GM23338 (cell line): ENCODE results near the gene TMEM217. TPM values are rescaled to one million over a fixed set of nuclear protein-coding genes. Genes with fewer than 3 reads are reported as not detected.
A peak's percentile ranks its signal among the peaks of the same experiment; 100 is the strongest.

Experiments used
- ATAC-seq: fragments of 200-7000 bp; cut with Tn5 transposase; 3 replicates; pipeline ENCODE4 v1.9.1; 2020
- DNase-seq: peaks from one replicate; pipeline ENCODE4 v3.0.0-alpha.2; 2015; ENCODE audit warnings: low spot score
- H2AFZ ChIP-seq: fragments of 200-600 bp; sonication (generic); 2 replicates; pipeline ENCODE4 v1.8.0; 2016; ENCODE audit warnings: antibody characterized with exemption, mild to moderate bottlenecking, moderate library complexity
- H3F3A ChIP-seq: fragments of 200-600 bp; sonication (generic); replicated peaks from 2 replicates; pipeline ENCODE4 v1.8.0; 2017; ENCODE audit warnings: antibody characterized with exemption, mixed run types, low read depth
- H3K27ac ChIP-seq: fragments of 200-600 bp; sonication (generic); 2 replicates; pipeline ENCODE4 v1.6.1; 2016; ENCODE audit warnings: low read depth
- H3K27me3 ChIP-seq: fragments of 200-600 bp; sonication (generic); 2 replicates; pipeline ENCODE4 v1.8.0; 2016; ENCODE audit warnings: mild to moderate bottlenecking, mixed run types, moderate library complexity; ENCODE audit not compliant: insufficient read depth
- H3K36me3 ChIP-seq: fragments of 200-600 bp; sonication (generic); 2 replicates; pipeline ENCODE4 v1.8.0; 2016; ENCODE audit warnings: mild to moderate bottlenecking; ENCODE audit not compliant: insufficient read depth
- H3K4me1 ChIP-seq: fragments of 200-600 bp; sonication (generic); 2 replicates; pipeline ENCODE4 v1.8.0; 2016; ENCODE audit warnings: mild to moderate bottlenecking, moderate library complexity; ENCODE audit not compliant: insufficient read depth
- H3K4me2 ChIP-seq: fragments of 200-600 bp; sonication (generic); 2 replicates; pipeline ENCODE4 v1.7.1; 2017; ENCODE audit warnings: mixed run types
- H3K4me3 ChIP-seq: fragments of 200-600 bp; sonication (generic); 2 replicates; pipeline ENCODE4 v1.6.1; 2016; ENCODE audit warnings: mixed run types
- H3K79me2 ChIP-seq: fragments of 200-600 bp; sonication (generic); replicated peaks from 2 replicates; pipeline ENCODE4 v1.8.0; 2017; ENCODE audit warnings: mild to moderate bottlenecking; ENCODE audit not compliant: insufficient read depth
- H3K9me2 ChIP-seq: fragments of 200-600 bp; sonication (generic); 2 replicates; pipeline ENCODE4 v1.8.0; 2017; ENCODE audit not compliant: insufficient read depth
- H4K20me1 ChIP-seq: fragments of 200-600 bp; sonication (generic); replicated peaks from 2 replicates; pipeline ENCODE4 v1.8.0; 2017; ENCODE audit warnings: mild to moderate bottlenecking; ENCODE audit not compliant: insufficient read depth
- H3K27ac Mint-ChIP-seq: 2 replicates; pipeline ENCODE4 v1.8.0; 2020; ENCODE audit warnings: inconsistent platforms, mild to moderate bottlenecking, moderate library complexity, mixed read lengths
- H3K27me3 Mint-ChIP-seq: 3 replicates; pipeline ENCODE4 v1.8.0; 2022; ENCODE audit warnings: low read depth, mild to moderate bottlenecking, moderate library complexity, mixed read lengths, inconsistent platforms; ENCODE audit not compliant: insufficient read depth, poor library complexity
- H3K36me3 Mint-ChIP-seq: 3 replicates; pipeline ENCODE4 v1.8.0; 2021; ENCODE audit warnings: low read depth, mild to moderate bottlenecking, inconsistent platforms, moderate library complexity, mixed read lengths
- H3K4me1 Mint-ChIP-seq: 3 replicates; pipeline ENCODE4 v1.8.0; 2020; ENCODE audit warnings: mild to moderate bottlenecking, inconsistent platforms, mixed read lengths
- H3K4me3 Mint-ChIP-seq: 3 replicates; pipeline ENCODE4 v1.8.0; 2021; ENCODE audit warnings: moderate library complexity, mild to moderate bottlenecking, inconsistent platforms, mixed read lengths
- H3K9me3 Mint-ChIP-seq: 3 replicates; pipeline ENCODE4 v1.8.0; 2020; ENCODE audit warnings: moderate library complexity, mild to moderate bottlenecking, inconsistent platforms, mixed read lengths
- EZH2 ChIP-seq: fragments of 200-600 bp; sonication (generic); IDR thresholded peaks from one replicate; pipeline ENCODE4 v1.8.0; 2017; ENCODE audit warnings: antibody characterized with exemption, mild to moderate bottlenecking, low read depth; ENCODE audit not compliant: unreplicated experiment
- EZH2phosphoT487 ChIP-seq: fragments of 200-600 bp; sonication (generic); IDR thresholded peaks from one replicate; pipeline ENCODE4 v1.8.1; 2018; ENCODE audit warnings: antibody characterized with exemption; ENCODE audit not compliant: unreplicated experiment
- JUNB ChIP-seq: IDR thresholded peaks from one replicate; pipeline ENCODE4 v1.6.1; 2016; ENCODE audit warnings: antibody characterized with exemption; ENCODE audit not compliant: unreplicated experiment
- NANOG ChIP-seq: IDR thresholded peaks from 2 replicates; pipeline ENCODE4 v1.6.1; 2016; ENCODE audit warnings: antibody characterized with exemption, borderline replicate concordance
- POLR2AphosphoS5 ChIP-seq: IDR thresholded peaks from 2 replicates; pipeline ENCODE4 v1.6.1; 2016; ENCODE audit warnings: antibody characterized with exemption, low read depth
- STAT1 ChIP-seq: IDR thresholded peaks from one replicate; pipeline ENCODE4 v1.6.1; 2016; ENCODE audit warnings: antibody characterized with exemption; ENCODE audit not compliant: unreplicated experiment
- ZNF114 ChIP-seq: fragments of 250-450 bp; sonication (Bioruptor Pico); IDR thresholded peaks from 2 replicates; pipeline ENCODE4 v1.5.0; 2020; ENCODE audit warnings: mild to moderate bottlenecking, moderate library complexity
- ZNF331 ChIP-seq: fragments of 250-450 bp; sonication (Bioruptor Pico); IDR thresholded peaks from 2 replicates; pipeline ENCODE4 v1.5.0; 2020; ENCODE audit warnings: low read depth, mild to moderate bottlenecking, moderate library complexity
- polyA plus RNA-seq: library from polyadenylated mRNA; unstranded; fragments of >200 nt; fragmentation: Nextera tagmentation; extraction: Ambion mirVana; gene quantifications from 2 replicates; pipeline ENCODE4 v1.2.1, GENCODE V29; 2016
- total RNA-seq: library from RNA; depleted of rRNA; stranded (reverse); fragments of >200 nt; shearing (Covaris generic); gene quantifications from 2 replicates; pipeline ENCODE4 v1.2.3, GENCODE V29; 2014
- TF ChIP-seq, protein P1 (sequence below): IDR thresholded peaks from 2 replicates; pipeline ENCODE4 v1.6.1; 2016; ENCODE audit warnings: antibody characterized with exemption
- TF ChIP-seq, protein P2 (sequence below): IDR thresholded peaks from one replicate; pipeline ENCODE4 v1.6.1; 2018; ENCODE audit warnings: antibody characterized with exemption; ENCODE audit not compliant: unreplicated experiment
- TF ChIP-seq, protein P3 (sequence below), 2 experiments: fragments of 200-600 bp in 1 of 2; sonication (generic) in 1 of 2; conservative IDR thresholded peaks; 2 replicates each; pipeline versions ENCODE4 v1.5.1 to v1.6.1; 2016 to 2017; ENCODE audit warnings: antibody characterized with exemption in 2 of 2, low read depth in 2 of 2, mild to moderate bottlenecking in 2 of 2, moderate library complexity in 1 of 2

Gene TMEM217
- total and polyA plus RNA-seq, 2 experiments from 2014 or later = 1.3 TPM; not detected in 1

DNA sequence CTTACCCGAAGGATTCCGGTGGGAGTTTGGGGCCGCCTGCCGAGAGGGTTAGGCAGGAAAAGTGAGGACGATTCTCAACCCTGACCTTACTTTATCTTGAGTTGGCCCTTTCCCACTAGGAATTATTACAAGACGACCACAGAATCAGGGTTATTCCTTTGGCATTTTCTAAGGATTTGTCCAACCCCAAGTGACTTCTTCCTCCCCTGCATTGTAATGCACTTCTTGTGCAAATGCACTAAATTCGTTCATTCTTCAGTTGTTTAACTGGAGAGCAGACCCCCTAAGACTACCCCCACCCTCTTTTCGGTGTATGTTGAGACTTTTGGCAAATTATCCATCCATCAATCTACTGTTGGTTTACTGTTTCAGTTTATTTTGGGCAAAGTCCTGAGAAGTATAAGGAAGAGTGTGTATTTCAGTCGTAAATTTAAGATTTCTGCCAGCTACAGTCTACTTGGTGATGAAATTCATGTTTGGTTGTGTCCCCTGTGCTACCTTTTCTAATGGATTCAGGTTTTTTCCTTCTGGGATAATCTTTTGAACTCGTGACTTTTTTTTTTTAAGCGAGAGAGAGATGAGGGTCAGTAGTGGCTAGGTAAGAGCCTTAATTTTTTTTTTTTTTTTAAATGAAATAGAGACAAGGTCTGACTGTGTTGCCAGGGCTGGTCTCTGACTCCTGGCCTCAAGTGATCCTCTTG is 611 bp upstream of the TMEM217 start:
- Histone ChIP-seq H3K9me2 (no peaks in the 10 kb centered on the region), H3K27ac (peak overlapping the region; percentile 93), H3K79me2 (peaks cover 54% of the 10 kb centered on the region), H3K4me2 (peak overlapping the region; percentile 81), H3K4me1 (peaks cover 26% of the 10 kb centered on the region), H3K27me3 (no peaks in the 10 kb centered on the region), H3F3A (no peaks in the 10 kb centered on the region), H4K20me1 (no peaks in the 10 kb centered on the region), H2AFZ (peak overlapping the region; percentile 76), H3K36me3 (no peaks in the 10 kb centered on the region), H3K4me3 (peak overlapping the region; percentile 93)
- no peak for TF ChIP-seq STAT1
- no peak for TF ChIP-seq ZNF331 (CRISPR knock-in tag)
- TF ChIP-seq, protein P1, sequence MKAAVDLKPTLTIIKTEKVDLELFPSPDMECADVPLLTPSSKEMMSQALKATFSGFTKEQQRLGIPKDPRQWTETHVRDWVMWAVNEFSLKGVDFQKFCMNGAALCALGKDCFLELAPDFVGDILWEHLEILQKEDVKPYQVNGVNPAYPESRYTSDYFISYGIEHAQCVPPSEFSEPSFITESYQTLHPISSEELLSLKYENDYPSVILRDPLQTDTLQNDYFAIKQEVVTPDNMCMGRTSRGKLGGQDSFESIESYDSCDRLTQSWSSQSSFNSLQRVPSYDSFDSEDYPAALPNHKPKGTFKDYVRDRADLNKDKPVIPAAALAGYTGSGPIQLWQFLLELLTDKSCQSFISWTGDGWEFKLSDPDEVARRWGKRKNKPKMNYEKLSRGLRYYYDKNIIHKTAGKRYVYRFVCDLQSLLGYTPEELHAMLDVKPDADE = no peak
- Mint-ChIP-seq H3K27me3 (peaks cover 6% of the 10 kb centered on the region), H3K9me3 (no peaks in the 10 kb centered on the region), H3K4me1 (peaks cover 45% of the 10 kb centered on the region), H3K4me3 (peak overlapping the region; percentile 99), H3K36me3 (peaks cover 4% of the 10 kb centered on the region; the same call in 1 of the 3 replicates), H3K27ac (peak overlapping the region; percentile 97)
- ATAC-seq = no peak
- DNase-seq = no peak

DNA sequence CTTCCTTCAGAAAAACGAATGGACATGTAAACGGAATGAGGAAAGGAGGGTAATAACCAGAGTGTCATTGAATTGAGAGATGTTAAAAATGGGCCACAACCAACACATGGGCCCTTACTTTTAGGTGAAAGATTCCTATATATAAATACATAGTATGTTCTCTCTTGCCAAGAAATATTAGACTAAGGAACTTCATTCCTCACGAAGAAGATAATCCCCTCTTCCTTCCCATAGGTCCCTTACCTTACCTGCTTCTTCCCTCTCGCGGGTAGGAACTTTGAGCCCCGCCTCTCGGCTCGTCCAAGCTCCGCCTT is 667 bp downstream of the TMEM217 start:
- peaks cover 4% of the 10 kb centered on the region; the same call in 1 of the 3 replicates for H3K36me3 Mint-ChIP-seq
- H3F3A ChIP-seq = no peaks in the 10 kb centered on the region
- H3K27ac ChIP-seq = no peak overlapping the region
- H3K36me3 ChIP-seq = no peaks in the 10 kb centered on the region
- H3K4me2 ChIP-seq = peak overlapping the region; percentile 77
- H3K4me1 ChIP-seq = peaks cover 25% of the 10 kb centered on the region; the same call in 1 of the 2 replicates
- no peaks in the 10 kb centered on the region for H3K27me3 ChIP-seq
- no peaks in the 10 kb centered on the region for H3K9me2 ChIP-seq
- H3K27ac Mint-ChIP-seq = no peak overlapping the region
- H3K4me1 Mint-ChIP-seq = peaks cover 34% of the 10 kb centered on the region
- peak overlapping the region; percentile 56 for H2AFZ ChIP-seq
- peaks cover 6% of the 10 kb centered on the region for H3K27me3 Mint-ChIP-seq
- no peaks in the 10 kb centered on the region for H4K20me1 ChIP-seq
- H3K4me3 ChIP-seq = peak overlapping the region; percentile 93
- H3K4me3 Mint-ChIP-seq = peak overlapping the region; percentile 99
- ATAC-seq = no peak
- H3K79me2 ChIP-seq = peaks cover 41% of the 10 kb centered on the region
- no peaks in the 10 kb centered on the region for H3K9me3 Mint-ChIP-seq
- peak; percentile 36 for DNase-seq
- TF ChIP-seq ZNF114 (CRISPR knock-in tag) (no peak), POLR2AphosphoS5 (no peak), STAT1 (no peak), NANOG (no peak), JUNB (no peak), EZH2phosphoT487 (no peak), EZH2 (no peak)
- TF ChIP-seq, protein P2, sequence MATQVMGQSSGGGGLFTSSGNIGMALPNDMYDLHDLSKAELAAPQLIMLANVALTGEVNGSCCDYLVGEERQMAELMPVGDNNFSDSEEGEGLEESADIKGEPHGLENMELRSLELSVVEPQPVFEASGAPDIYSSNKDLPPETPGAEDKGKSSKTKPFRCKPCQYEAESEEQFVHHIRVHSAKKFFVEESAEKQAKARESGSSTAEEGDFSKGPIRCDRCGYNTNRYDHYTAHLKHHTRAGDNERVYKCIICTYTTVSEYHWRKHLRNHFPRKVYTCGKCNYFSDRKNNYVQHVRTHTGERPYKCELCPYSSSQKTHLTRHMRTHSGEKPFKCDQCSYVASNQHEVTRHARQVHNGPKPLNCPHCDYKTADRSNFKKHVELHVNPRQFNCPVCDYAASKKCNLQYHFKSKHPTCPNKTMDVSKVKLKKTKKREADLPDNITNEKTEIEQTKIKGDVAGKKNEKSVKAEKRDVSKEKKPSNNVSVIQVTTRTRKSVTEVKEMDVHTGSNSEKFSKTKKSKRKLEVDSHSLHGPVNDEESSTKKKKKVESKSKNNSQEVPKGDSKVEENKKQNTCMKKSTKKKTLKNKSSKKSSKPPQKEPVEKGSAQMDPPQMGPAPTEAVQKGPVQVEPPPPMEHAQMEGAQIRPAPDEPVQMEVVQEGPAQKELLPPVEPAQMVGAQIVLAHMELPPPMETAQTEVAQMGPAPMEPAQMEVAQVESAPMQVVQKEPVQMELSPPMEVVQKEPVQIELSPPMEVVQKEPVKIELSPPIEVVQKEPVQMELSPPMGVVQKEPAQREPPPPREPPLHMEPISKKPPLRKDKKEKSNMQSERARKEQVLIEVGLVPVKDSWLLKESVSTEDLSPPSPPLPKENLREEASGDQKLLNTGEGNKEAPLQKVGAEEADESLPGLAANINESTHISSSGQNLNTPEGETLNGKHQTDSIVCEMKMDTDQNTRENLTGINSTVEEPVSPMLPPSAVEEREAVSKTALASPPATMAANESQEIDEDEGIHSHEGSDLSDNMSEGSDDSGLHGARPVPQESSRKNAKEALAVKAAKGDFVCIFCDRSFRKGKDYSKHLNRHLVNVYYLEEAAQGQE = no peak
- TF ChIP-seq, protein P1 = no peak
- TF ChIP-seq, protein P3, sequence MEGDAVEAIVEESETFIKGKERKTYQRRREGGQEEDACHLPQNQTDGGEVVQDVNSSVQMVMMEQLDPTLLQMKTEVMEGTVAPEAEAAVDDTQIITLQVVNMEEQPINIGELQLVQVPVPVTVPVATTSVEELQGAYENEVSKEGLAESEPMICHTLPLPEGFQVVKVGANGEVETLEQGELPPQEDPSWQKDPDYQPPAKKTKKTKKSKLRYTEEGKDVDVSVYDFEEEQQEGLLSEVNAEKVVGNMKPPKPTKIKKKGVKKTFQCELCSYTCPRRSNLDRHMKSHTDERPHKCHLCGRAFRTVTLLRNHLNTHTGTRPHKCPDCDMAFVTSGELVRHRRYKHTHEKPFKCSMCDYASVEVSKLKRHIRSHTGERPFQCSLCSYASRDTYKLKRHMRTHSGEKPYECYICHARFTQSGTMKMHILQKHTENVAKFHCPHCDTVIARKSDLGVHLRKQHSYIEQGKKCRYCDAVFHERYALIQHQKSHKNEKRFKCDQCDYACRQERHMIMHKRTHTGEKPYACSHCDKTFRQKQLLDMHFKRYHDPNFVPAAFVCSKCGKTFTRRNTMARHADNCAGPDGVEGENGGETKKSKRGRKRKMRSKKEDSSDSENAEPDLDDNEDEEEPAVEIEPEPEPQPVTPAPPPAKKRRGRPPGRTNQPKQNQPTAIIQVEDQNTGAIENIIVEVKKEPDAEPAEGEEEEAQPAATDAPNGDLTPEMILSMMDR (conservative IDR thresholded peaks at IDR 0.05; ENCODE audit: low read depth in 2 of 2) = no peak
